ENCODE data around the gene AUTS2.

The AUTS2 gene

DNA sequence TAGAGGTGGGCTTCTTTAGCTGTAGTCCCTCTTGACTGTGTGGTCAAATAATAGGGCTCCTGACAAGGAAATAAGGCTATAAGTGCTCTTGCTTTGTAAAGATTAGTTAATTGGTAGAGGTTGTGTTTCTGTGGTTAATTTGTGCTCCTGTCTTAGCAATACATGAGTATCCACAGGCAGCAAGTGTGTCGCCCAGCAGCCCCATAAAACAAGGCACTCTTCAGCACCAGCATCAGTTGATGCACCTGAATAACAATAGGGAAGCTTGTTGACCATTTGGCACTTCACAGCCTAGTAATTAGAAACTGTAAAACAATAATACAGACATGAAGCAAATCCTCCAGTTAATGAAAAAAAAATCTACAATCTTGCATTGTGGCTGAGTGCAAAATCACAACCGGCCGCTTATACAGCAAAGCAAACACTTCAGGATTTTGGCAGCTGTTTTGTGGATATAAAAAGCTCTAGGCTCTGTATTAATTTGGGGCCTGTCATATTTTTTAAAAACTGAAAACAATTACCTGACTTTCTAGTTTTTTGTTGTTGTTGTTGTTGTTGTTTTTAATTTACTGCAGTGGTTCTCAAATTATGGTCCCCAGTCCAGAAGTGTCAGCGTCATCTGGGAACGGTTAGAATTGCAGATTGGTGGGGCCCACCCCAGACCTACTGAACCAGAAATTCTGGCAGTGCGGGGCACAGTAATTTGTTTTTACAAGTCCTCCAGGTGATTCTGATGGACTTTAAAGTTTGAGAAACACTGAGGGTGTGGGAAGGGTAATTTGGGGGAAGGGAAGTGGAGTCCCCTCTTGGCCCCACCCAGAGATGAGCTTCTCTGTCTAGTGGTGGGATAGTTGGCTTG, 56.8 kb downstream of the AUTS2 start:
- in situ Hi-C loops (cut with MboI; ENCODE audit: low sequenced_read_pairs) = no loop called here

DNA sequence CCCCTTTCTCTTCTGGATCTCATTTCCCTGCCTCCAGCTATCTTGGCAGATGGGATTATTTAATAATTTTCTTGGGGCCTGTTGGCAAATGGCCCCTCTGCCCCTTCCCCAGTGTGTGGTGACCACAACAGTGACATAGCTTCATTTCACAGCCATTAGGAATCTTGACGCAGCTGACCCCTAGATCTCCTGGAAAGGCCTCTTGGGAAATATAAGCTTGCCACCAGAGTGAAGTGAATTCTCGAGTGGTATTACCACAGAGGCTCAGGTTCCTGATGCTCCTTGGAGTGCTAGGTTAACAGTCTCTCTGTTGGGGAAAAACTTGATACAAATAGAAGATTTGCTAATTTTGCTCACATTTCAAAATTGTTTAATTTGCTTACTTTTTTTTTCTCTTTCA, 57.8 kb downstream of the AUTS2 start:
- in situ Hi-C loops (cut with MboI; ENCODE audit: low sequenced_read_pairs) = no loop called here

DNA sequence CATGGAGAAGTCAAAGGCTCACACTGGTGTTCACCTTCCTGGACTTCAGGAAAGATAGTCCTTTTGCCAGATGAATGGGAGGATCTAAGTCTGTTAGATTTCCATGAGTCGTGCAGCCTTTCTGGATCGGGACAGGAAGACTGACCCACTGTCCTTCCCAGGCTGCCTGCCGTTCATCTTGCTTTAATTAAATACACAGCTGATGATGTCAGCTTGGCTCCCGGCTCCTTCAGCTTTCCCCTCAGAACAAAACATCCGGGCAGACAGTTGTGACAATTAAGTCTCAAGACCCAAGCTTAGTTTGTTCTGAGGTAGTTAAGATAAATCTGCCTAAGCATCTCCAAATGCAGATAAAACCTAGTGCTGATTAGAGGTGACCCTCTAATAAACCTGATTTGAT, 58.6 kb downstream of the AUTS2 start:
- in situ Hi-C loops (cut with MboI; ENCODE audit: low sequenced_read_pairs) = no loop called here

DNA sequence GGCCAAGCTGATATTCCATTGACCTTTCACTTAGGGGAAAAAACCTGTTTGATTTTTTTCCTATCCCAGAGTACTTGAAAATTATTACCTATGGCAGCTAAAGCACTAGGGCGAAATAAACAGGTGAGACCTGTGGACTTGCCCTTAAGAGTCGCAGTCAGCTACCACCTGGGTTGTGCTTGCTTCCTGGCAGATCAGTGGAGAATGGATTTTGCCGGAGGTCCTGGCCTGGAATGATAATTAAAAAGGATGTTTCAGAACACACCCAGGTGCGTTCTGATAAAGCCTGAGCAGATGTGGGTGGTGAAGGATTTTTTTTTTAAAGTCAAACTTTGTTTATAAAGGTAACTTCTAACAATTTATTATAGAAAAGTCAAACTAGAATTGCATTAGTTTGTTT, 59.1 kb downstream of the AUTS2 start:
- in situ Hi-C loops (cut with MboI; ENCODE audit: low sequenced_read_pairs) = no loop called here

DNA sequence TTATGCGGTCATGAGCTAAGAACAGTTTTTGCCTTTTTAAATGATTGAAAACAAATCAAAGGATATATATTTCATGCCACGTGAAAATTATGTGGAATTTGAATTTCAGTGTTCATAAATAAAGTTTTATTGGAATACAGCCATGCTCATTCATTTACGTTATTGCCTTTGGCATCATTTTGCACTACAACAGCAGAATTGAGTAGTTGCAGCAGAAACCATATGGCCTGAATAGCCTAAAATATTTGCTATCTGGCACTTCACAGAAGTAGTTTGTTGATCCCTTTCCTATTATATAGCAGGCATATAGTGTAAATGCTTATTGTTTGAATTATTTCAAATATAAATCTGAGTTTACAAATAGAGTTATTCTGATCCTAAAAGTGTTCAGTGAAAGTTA, 59.7 kb downstream of the AUTS2 start:
- in situ Hi-C loops (cut with MboI; ENCODE audit: low sequenced_read_pairs) = no loop called here

DNA sequence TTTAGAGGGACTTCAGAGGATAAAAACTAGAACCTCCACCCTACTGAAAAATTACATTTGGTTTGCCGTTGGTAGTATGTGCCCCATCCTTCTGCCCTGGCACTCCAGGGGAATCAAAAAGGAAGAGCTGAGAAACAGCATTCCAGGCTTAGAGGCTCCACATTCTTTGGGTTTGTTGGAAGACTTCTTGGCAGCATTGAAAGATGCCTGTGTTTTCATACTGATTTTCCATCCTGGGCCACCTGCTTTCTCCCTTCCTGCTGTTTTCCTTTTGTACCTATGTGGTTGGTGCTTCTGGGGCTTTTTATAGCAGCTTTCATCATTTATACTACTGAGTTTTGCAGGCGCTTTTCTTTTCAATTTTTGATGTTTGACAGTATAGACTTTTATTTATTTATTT, 61.7 kb downstream of the AUTS2 start:
- in situ Hi-C loops (cut with MboI; ENCODE audit: low sequenced_read_pairs) = no loop called here

DNA sequence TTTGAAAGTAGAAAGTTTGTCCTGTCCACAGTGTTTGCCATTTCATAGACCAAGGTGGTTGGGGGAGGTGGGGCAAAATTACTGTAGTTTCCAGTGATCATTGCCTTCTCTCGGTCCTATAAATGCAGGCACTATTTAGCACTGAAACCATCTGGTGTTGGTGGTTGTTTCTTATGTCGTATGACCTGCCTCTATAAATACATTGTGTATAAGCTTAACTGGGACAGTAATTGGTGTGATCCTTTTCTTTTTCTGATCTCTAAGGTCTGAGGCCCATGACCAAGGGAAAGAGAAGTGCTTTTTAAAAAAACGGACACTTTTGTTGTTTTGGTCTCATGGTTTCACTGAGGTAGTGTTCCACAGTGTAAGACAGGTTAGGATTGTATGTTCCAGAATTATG, 63.1 kb downstream of the AUTS2 start:
- in situ Hi-C loops (cut with MboI; ENCODE audit: low sequenced_read_pairs) = no loop called here

DNA sequence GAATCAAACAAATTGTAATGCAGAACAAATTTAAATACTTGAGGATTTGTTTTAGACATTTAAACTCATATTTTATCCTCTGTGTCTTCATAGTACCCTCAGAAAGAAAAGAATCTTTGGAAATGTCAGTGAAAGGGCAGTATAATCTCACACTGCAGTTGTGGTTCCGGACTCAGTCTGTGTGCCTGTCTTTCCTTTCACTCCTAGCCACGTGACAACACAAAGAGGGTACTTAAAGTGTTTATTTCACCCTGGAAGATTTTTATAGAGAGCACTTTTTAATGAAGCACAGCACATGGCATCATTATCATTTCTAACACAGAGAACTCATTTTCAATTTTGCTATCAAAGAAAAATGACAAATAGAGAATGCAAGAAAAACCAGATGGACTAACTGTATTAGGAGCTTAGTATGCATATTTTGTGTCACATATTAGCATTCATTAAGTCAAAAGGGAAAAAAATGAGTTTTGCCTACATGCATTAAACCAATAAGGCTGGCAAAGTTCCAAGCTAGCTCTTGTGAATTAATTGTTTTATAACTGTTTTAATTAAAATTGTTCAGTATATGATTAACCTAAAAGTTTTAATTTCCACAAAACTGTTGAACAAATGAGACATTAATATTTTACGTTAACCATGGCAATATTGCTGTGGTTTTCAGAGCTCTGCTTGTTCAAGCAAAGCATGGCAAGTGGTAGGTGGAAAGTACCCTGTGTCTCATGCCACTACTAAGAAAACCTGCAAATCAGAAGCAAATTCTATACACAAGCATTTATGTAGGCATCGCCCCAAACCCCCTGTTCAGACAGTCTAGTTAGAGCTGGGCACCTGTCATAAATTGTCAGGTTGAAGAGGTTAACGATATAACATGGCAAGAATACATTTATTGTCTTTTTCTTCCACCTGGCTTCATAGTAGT, 65.9 kb downstream of the AUTS2 start:
- in situ Hi-C loops (cut with MboI; ENCODE audit: low sequenced_read_pairs) = no loop called here

DNA sequence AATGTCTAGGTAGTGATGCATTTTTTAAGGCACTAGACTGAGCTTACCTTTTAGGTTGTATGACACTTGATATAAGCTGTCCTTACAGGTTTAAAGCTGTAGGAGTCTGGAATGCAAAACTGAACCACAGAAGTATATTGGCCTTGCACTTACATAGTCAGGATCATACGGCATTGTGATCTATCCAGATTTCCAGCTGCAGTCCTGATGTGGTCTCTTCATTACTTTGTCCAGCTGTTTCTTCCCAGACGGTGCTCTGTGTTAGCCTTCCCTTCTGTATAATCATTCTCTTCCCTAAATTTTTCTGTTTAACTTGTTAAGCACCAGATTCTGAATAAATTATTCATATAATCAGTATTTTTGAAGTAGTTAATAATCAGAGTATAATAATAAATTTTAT, 67.1 kb downstream of the AUTS2 start:
- in situ Hi-C loops (cut with MboI; ENCODE audit: low sequenced_read_pairs) = no loop called here

DNA sequence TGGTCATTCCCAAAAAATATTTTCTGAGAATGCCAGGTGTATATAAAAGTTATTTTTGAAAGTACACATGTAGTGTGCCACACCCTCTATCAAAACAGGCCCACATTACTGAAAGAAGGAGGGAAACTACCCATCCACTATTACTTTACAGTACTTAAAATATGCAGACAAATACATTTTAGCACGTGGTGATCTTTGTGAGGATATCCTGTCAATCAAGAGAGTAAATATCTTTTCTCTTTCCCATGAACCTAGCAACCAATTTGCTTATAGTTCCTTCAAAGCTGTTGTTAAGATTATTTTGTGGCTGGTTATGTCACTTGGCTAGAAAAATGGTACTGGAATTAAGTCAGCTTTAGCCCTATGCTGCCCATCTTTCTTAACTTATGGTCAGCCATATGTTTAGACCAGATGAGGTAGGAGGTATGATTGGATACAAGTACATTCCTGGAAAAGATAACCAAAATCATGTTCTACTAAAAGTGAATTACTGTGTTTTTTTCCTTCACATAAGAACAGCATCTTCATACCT, 70.1 kb downstream of the AUTS2 start:
- in situ Hi-C loops (cut with MboI; ENCODE audit: low sequenced_read_pairs) = no loop called here

DNA sequence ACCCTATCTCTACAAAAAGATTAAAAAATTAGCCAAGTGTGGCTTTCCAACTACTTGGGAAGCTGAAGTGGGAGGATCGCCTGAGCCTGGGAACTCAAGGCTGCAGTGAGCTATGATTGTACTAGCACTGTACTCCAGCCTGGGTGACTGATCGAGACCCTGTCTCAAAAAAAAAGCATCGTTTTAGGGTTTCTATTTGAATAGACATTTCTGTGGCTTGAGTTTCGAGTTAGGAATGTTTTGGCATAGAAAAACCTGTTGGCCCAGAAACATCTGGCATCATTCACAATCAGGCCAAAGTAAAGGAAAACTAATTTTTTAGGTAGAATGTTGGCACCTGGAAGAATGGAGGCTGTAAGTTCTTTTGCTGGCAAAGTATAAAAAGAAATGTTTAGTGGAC, 72.4 kb downstream of the AUTS2 start:
- in situ Hi-C loops (cut with MboI; ENCODE audit: low sequenced_read_pairs) = no loop called here

DNA sequence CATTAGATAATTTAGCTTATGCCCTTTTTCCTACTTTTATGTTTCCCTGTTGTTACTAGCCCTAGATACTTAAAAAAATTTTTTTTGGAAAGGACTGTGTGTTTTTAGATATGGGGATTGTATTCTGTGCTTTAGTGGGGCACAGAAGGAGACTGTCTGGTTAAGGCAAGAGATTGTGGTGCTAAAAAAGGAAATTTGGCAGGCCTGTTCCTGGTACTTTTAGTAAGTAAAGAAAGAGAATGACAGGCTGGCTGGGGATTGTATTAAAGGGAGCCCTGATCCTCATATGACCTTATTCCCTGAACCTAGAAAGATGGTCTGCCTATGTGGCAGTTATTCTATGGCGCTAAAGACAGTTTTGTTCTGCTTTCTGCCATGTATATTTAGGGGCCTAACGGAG, 74.8 kb downstream of the AUTS2 start:
- in situ Hi-C loops (cut with MboI; ENCODE audit: low sequenced_read_pairs) = no loop called here

DNA sequence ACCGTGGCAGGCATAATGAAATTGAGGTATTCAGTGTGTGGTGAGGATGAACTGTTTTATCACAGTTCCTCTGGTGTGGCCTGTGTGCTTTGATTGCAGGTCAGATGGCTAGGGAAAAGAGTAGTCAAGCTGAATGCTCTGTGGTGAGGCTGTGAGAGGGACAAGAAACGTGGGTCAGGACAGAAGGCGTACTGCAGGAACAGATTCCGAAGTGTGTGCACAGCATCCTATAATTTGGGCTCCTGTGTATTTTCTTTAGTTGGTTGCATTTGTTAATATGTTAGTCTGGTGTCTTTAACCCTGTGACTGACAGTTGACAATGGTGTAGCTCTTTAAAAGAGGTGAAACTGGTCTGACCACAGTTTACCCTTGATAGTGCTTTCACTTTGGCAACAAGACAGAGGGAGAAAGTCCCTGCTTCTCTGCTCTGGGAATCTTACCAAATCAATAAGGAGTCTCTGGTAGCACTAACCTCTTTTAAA, 76.5 kb downstream of the AUTS2 start:
- in situ Hi-C loops (cut with MboI; ENCODE audit: low sequenced_read_pairs) = no loop called here

DNA sequence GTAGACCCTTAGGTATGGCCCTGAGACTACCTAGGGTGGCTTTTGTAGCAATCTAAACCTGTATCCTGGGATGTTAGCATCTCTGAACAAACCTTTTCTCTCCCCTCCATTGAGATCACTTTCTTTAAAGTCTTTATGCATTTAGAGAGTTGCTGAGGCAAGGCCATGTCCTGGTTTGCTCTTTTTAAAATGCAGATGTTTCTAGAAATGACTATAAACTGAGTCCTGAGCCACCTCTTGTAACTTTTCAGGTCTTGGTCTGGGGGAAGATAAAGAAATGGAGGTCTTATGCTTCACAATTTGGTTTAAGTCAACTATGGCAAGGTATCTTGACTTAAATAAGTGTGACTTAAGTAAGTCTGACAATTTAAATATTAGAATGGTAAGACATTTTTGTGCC, 78.0 kb downstream of the AUTS2 start:
- in situ Hi-C loops (cut with MboI; ENCODE audit: low sequenced_read_pairs) = no loop called here

DNA sequence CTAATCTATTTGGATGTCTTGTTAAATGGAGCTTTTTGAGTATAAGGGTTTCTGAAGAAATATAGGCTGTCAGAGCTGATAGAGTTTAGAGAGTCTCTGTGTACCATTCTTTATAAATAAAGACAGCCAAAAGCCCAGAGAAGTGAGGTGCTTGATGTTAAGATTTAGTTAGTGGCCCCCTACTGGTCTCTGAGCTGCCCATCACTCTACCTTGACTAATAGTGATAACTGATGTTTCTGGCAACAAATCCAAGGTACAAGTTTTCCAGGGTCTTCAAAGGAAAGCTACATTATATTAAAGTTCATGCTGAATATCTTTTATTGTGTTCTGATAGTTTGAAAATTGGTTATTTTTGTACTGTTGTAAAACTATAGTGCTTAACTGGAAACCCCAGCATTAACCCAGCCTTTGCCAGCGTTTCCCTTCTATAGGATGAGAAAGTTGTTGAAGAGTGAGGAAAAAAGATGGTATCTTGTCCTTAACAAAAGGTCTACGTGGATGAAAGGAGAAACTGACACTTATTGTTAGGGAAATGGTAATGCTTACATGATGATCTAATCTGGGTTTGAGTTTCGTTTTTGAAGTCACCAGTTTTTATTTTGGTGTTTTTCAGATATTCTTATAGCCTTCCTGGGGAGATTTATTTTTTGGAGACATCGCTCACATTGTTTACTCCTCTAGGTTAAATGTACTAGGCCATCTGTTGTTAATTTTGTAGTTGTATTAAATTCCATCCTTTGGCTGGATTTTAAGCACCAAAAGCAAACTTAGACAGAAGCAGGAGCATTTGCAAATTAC, 79.0 kb downstream of the AUTS2 start:
- in situ Hi-C loops (cut with MboI; ENCODE audit: low sequenced_read_pairs) = no loop called here

DNA sequence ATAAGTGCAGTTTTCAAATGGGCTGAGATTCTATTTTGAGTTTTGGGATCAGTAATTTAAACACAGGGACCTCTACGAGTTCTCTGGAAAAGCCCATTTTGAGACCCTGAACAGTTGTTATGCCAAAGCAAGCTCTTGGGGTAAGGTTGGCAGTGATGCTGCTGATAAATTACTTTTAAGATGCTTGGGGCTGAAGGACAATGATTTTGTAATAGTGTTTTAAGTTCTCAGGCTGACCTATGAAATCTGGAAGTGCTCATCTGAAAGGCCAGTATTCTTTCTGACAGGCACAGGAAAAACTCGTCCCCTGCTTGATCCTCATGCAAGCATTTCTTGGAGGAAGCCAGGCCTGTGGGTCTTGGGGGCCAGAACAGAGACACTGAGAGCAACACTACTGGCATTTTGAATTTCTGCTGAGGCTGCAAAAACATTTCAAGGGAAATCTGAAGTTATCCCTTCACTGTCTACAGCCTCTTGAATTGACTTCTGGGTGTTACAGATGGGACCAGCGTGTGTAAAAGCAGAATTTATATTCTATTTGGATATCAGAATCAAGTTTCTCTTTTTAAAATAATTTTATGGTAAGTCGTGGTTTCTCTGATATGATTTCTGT, 79.7 kb downstream of the AUTS2 start:
- in situ Hi-C loops (cut with MboI; ENCODE audit: low sequenced_read_pairs) = no loop called here

DNA sequence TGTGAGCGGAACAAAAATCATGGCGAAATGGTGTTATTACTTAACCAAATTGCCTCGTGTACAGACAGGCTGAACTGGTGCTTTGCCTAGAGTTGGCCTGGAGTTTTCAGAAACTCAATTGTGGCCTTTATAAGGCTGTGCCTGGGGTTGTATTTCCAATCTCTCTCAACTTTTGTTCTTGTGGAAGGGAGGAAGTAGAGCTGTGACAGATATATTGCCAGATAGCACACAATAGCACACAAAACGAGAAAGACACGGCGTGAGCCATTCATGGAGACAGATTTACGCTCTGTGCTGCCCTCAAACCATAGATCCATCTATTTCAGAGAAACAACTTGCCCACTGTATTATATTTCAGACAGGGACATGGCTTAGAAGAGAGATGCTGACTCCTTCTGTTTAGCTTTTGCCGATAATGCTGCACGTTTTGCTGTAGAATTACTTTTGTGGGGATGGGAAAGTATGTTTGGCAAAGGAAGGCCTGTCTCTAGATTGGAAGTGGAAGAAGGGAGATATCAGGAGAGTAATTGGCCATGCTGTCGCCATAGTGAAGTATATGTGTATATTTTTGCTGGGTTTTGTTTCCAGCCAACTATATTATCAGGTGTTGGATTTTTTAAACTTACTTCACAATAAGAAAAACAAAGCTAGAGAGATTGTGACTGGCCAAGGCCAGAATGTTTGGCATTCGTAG, 80.4 kb downstream of the AUTS2 start:
- in situ Hi-C loops (cut with MboI; ENCODE audit: low sequenced_read_pairs) = no loop called here

DNA sequence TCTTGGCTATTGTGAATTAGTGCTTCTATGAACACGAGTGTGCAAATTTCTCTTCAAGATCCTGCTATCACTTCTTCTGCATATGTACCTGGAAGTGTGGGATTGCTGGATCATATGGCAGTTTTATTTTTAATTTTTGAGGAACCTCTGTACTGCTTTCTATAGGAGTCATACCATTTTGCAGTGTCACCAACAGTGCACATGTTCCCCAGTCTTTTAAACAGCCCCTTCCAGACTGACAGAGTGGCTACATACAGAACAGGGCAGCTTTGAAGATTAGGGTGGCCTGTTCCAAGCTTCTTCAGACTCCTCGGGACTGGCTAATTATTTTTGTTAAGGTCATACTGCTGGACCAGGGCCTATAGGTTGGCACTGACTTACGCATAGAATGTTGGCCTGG, 82.9 kb downstream of the AUTS2 start:
- in situ Hi-C loops (cut with MboI; ENCODE audit: low sequenced_read_pairs) = no loop called here

DNA sequence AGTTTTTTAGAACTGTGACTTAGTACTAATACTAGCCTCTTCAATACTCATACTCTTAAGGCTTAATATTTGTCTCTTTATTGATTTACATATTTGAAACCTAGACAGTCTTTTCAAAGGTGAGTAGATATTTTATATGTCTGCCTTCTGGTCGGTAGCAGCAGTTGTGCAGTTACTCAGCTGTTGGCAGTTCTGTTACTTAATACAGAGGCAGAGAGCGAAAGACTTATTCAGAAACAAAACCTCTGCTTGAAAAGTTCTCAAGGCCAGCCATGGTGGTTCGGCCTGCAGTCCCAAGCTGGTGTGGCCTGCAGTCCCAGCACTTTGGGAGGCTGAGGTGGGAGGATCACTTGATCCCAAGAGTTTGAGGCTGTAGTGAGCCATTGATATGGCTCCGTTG, 84.2 kb downstream of the AUTS2 start:
- in situ Hi-C loops (cut with MboI; ENCODE audit: low sequenced_read_pairs) = no loop called here

DNA sequence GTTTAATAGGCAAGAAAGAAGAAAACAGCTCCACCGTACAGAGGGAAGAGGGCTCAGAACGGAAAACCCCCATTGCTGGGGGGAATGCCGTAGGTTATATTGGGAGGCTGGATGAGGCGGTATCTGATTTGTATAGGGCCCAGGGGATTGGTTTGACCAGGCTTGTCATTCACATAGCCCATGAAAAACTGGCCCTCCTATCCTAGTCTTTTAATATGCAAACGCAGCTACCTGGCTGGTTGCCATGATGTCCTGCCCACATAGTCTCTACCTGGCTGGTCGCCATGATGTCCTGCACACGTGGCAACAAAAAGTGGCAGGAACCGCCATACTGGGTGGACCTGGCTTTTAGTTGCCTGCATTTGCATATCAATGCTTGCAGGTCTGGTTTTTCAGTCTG, 84.7 kb downstream of the AUTS2 start:
- in situ Hi-C loops (cut with MboI; ENCODE audit: low sequenced_read_pairs) = no loop called here

Measured in HL-60/S4 treated with retinoic acid at 250 ng/mL for 4 days and 3 days (cell line).